HG03565 (cell line): ENCODE data around the gene SDE2.
"Not testable (repeated sequence)": the region's sequence is repeated elsewhere in the genome, so short reads cannot be mapped to it uniquely, and the experiment has no call there.

ENCODE experiments used
- ATAC-seq: cut with Tn5 transposase; IDR thresholded peaks from one replicate; pipeline ENCODE4 v1.9.1; 2021; ENCODE audit warnings: mild to moderate bottlenecking, moderate library complexity; ENCODE audit not compliant: unreplicated experiment

Gene SDE2

DNA sequence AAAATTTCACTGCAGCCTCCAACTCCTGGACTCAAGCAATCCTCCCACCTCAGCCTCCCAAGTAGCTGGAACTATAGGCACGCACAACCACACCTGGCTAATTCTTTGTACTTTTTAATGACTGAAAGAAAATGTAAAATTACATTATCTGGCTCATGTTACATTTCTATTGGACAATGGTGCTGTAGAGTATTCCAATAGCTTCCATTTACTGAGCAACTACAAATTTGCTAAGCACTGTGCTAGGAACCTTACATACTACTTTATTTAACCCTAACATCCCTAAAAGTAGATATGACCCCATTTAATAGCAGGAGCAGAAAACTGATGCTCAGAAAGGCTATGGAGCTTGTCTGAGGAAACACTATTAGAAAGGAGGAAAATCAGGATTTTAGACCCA lies 19.7 kb downstream of the SDE2 start:
- ATAC-seq = no peak

GRCh38 chr1:225977937-225978748 lies 21.0 kb downstream of the SDE2 start:
- ATAC-seq = no peak

DNA sequence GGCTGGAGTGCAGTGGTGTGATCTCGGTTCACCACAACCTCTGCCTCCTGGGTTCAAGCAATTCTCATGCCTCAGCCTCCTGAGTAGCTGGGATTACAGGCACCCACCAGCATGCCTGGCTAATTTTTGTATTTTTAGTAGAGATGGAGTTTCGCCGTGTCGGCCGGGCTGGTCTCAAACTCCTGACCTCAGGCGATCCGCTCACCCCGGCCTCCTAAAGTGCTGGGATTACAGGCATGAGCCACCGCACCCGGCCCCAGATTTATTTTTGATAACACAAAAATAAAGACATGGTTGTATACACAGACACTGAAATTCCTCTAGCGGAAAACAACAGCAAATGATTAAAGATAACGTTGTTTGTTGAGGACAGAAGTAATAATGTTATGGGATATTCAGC lies 24.0 kb downstream of the SDE2 start:
- not testable (repeated sequence) for ATAC-seq

DNA sequence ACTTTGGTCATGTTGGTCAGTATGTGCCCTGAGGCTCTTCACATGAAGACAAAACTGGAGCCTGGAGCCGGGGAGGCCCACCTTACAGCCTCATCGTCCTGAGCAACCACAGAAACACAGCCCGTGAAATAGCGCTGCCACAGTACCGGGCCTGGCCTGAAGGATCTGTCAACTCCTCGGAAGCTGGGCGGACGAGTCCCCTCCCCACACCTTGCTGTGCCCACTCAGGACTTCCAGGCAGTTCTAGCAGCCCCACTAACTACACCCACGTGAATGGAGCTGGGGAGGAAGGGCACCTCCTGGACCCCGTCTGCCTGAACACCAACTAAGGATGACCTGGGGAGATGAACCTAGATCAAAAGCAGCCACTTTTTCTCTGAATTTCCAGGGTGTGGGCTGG lies 24.7 kb downstream of the SDE2 start:
- no peak for ATAC-seq

DNA sequence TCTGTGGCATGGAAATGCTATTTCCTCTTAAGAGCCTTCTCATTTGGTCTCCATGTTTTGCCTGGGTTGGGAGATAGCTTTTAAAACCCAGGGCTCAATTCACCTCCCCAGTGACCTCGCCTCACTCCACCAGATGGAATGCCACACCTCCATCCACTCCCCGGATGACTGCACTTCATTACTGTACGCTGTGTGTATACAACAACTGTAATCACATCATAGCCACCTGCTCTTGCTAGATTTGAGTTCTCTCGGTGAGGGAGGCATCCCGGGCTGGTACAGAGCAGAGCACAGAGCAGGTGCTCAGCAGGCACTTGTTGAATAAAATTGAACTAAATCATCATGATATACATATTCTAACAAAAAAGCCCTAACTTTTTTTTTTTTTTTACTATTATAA lies 26.0 kb downstream of the SDE2 start:
- ATAC-seq = no peak

DNA sequence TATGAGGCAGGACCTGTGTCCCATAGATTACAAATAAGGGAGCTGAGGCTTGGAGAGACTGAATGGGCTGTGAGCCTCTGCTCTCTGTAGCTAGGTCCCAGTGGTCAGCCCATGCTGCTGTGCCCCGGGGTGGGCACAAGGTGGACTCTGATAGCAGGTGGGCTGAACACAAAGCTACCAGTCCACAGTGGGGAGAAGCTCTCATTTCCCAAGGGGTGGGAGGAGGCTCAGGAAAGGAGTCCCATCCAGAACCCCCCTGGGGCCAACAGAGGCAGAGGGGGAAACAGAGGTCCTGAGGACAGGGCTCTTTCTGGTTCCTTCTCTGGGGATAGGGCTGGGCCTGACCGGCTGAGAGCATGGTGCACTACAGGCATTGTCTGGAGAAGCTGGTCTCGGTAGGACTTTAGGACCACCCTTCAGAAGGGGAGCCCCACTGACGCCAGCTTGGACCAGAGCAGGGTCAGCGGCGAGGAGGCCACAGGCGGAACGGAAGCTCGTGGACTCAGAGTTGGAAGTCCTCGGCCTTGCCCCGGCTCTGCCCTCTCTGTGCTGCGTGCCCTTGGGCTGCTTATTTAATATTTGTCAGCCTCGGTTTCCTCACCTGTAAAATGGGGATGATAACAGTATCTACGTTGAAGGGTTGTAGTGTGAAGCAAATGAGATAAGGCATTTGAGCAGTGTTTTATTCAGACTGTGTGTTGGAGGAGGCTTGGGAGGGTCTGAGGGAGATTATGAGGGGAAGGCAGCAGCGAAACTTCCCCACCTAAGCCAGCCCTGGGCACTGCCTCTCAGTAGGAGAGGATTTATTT lies 26.6 kb downstream of the SDE2 start:
- ATAC-seq = no peak

DNA sequence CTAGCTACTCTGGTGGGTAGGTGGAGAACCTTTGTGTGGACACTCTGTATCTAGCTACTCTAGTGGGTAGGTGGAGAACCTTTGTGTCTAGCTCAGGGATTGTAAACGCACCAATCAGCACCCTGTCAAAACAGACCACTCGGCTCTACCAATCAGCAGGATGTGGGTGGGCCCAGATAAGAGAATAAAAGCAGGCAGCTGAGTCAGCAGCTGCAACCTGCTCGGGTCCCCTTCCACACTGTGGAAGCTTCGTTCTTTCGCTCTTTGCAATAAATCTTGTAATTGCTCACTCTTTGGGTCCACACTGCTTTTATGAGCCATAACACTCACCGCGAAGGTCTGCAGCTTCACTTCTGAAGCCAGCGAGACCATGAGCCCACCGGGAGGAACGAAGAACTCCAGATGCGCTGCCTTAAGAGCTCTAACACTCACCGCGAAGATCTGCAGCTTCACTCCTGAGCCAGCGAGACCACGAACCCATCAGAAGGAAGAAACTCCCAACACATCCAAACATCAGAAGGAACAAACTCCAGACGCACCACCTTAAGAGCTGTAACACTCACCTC lies 28.5 kb downstream of the SDE2 start:
- not testable (repeated sequence) for ATAC-seq

DNA sequence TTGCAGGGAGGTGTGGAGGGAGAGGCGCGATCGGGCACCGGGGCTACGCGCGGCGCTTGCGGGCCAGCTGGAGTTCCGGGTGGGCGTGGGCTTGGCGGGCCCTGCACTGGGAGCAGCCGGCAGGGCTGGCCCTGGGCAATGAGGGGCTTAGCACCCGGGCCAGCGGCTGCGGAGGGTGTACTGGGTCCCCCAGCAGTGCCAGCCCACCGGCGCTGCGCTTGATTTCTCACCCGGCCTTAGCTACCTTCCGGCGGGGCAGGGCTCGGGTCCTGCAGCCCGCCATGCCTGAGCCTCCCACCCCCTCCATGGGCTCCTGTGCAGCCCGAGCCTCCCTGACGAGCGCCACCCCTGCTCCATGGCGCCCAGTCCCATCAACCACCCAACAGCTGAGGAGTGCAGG lies 29.4 kb downstream of the SDE2 start:
- not testable (repeated sequence) for ATAC-seq

DNA sequence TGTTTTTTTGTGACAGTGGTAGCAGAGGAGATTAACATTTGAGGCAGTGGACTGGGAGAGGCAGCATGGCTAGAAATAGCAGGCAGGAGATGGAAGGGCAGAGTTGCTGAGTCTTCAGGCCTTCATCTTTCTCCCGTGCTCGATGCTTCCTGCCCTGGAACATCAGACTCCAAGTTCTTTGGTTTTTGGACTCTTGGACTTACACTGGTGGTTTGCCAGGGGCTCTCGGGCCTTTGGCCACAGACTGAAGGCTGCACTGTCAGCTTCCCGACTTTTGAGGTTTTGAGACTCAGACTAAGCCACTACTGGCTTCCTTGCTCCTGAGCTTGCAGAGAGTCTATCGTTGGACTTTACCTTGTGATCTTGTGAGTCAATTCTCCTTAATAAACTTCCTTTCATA lies 33.9 kb downstream of the SDE2 start:
- no peak for ATAC-seq

GRCh38 chr1:225963735-225964530 lies 35.2 kb downstream of the SDE2 start:
- ATAC-seq = no peak

GRCh38 chr1:225962440-225962975 lies 36.6 kb downstream of the SDE2 start:
- peak; percentile 77 for ATAC-seq

DNA sequence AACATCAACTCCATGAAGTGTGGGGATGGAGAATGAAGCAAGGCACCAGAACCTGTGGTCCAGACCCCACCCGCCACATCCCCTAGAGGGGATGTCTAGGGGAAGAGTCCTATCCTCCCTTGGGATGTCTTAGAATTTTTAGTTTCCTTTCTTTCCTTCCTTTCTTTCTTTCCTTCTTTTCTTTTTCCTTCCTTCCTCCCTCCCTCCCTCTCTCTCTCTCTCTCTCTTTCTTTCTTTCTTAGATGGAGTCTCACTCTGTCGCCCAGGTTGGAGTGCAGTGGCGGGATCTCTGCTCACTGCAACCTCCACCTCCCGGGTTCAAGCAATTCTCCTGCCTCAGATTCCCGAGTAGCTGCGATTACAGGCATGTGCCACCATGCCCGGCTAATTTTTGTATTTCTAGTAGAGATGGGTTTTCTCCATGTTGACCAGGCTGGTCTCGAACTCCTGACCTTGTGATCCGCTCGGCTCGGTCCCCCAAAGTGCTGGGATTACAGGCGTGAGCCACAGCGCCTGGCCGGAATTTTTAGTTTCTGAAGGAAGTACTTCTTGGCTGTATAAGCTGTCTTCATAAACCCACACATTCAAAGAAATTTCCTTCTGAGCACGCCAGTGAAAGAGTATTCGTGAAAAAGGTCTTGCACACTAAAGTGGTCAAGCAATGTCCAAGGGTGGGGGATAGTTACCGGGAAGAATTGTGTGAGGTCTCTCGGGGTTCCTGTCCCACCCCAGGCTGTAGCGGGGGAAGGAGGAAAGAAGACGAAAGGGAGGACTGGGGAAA lies 37.3 kb downstream of the SDE2 start:
- ATAC-seq = no peak

- ATAC-seq = no peak
Observed at GRCh38 chr1:225958041-225958440, 41.1 kb downstream of the SDE2 start.

DNA sequence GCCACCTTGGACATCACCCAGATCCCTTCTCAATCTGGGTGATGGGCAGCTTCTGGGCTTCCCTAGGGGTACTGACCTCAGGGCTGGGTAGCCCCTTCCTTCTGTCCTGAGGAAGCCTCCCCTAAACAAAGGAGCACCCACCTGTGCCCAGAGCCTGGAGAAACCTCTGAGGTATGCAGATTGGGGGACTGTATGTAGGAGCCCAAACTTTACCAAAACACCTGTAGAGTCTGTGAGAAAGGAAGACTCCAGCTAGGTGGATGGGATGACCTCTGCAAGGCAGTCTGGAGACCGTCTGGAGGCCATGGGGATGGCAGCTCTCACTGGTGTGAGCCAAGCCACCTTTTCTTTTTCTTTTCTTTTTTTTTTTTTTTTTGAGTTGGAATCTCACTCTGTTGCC lies 44.4 kb downstream of the SDE2 start:
- ATAC-seq = no peak

DNA sequence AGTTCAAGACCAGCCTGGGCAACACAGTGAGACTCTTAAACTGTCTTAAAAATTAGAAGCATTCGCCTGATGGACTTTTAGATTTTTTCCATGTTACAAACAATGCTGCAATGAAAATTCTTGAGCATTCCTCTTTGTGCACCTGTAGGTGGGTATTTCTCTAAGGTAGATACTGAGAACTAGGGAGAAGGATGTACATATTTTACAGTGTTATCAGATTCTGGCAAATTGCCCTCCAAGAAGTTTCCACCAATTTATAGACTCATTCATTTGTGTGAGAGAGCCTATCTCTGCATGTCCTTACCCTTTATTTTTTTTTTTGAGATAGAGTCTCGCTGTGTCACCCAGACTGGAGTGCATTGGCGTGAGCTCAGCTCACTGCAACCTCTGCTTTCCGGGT lies 45.8 kb downstream of the SDE2 start:
- ATAC-seq = no peak

DNA sequence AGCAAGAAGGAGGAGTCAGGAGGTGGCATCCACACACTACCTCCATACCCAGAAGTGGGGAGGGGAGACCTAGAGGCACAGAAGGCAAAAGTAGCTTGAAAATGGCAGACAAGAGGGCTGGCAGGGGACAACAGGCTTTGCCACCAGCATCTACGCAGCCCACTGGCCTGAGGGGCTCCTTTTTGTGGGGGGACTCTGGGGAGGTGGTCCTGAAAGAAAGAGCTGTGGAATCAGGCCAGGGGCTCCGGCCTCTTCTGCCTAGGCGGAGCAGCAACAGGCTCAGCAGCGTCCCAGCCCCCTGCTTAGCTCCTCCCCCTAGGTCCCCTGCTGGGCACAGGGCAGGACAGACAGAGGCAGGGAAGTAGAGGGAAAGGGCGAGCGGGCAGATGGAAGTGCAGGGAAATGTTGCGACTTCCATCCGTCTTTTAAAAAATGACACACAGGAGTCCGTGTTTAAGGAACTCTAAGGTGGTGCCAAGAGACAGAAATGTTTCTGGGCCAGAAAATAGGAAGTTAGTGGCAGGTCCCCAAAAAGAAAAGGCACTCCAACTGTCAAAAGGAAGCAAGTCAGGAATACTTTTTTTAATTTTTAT lies 48.1 kb downstream of the SDE2 start:
- no peak for ATAC-seq

DNA sequence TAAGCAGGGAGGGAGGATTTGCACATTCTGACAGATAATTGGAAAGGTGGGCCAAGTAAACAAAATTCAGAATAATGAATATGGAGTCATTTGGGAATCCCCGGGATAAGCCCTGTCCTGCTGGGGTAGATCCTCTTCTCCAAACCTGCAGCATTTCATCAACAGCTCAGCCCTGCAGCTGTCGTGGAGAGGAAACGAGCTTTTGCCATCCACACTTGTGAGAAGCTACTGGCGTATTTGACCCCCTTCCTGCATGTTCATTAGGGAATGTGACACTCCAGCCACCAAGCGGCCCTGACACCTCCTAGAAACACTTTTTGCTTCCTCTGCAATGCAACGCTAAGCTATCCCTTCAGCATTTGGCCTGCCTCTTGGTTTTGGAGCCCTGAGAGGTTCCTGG lies 50.1 kb downstream of the SDE2 start:
- no peak for ATAC-seq

GRCh38 chr1:225946803-225947202 lies 52.3 kb downstream of the SDE2 start:
- no peak for ATAC-seq

DNA sequence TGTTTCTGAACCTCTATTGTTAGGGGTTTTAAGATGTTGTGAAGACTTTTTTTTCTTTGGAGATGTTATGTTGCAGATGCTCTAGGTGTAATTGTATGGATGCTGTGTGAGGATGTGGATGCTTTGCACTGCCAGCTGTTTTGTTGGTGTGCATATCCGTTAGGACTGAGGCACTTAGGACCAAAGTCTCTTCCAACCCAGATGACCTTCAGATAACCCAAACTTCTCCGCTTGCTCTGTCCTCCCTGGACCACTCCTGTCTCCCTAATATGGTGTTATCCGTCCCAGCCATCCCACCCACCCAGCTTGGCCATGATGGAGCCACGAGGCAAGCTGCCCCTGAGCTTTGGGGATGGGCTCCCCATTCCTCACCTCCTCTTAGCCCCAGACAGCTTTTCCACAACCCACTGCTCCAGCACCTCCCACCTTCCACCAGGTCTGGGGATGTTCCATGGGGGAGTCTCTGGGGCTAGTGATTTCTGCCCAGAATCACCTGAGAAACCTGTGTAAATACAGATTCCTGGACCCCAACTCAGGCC lies 53.0 kb downstream of the SDE2 start:
- no peak for ATAC-seq
